T-helper 17 cell (primary cell): ENCODE results near the gene IL11. TPM values are rescaled to one million over a fixed set of nuclear protein-coding genes. Genes with fewer than 3 reads are reported as not detected.
A peak's percentile ranks its signal among the peaks of the same experiment; 100 is the strongest.

ENCODE experiments used
- ATAC-seq: fragments of 150-1000 bp; cut with Tn5 transposase; 2 replicates; pipeline ENCODE4 v1.10.0; 2021; ENCODE audit warnings: mild to moderate bottlenecking, moderate library complexity
- DNase-seq, 3 donors: peaks; one replicate each; pipeline versions ENCODE4 v3.0.0 to v3.0.0-alpha.2; 2020 to 2021
- H3K9me3 ChIP-seq: one replicate; pipeline ENCODE4 v1.7.0; 2013; ENCODE audit warnings: low read length, mild to moderate bottlenecking; ENCODE audit not compliant: control insufficient read depth, poor library complexity, severe bottlenecking
- H3K27ac Mint-ChIP-seq: one replicate; pipeline ENCODE4 v1.8.0; 2022; ENCODE audit warnings: mild to moderate bottlenecking, moderate library complexity, mixed read lengths
- H3K27me3 Mint-ChIP-seq: one replicate; pipeline ENCODE4 v1.8.0; 2022; ENCODE audit warnings: mixed read lengths
- H3K36me3 Mint-ChIP-seq: one replicate; pipeline ENCODE4 v1.8.0; 2022; ENCODE audit warnings: low read depth, mixed read lengths
- H3K4me1 Mint-ChIP-seq: one replicate; pipeline ENCODE4 v1.8.0; 2022; ENCODE audit warnings: mild to moderate bottlenecking, mixed read lengths
- H3K4me3 Mint-ChIP-seq: one replicate; pipeline ENCODE4 v1.8.0; 2022; ENCODE audit warnings: mild to moderate bottlenecking, moderate library complexity, mixed read lengths
- total RNA-seq, 4 donors: library from RNA in 2 of 4; stranded (reverse) in 2 of 4; gene quantifications; one replicate each; pipeline ENCODE4 v1.2.3 and lab custom pipeline; 2022 to 2026

IL11 gene
- total RNA-seq, 2 donors from 2014 or later: 0.25 to 0.89 TPM

- no peaks in the 10 kb centered on the region for H3K9me3 ChIP-seq
- ATAC-seq (peak; percentile 11), DNase-seq (no peak)
- no peak overlapping the region for H3K27ac Mint-ChIP-seq
- H3K4me1 Mint-ChIP-seq: peaks cover 11% of the 10 kb centered on the region
- H3K36me3 Mint-ChIP-seq: peaks cover 7% of the 10 kb centered on the region
- peaks cover 10% of the 10 kb centered on the region for H3K27me3 Mint-ChIP-seq
- H3K4me3 Mint-ChIP-seq: no peak overlapping the region
Observed at GRCh38 chr19:55346725-55347441, 23.4 kb downstream of the IL11 start.

GRCh38 chr19:55345818-55346724, 24.2 kb downstream of the IL11 start:
- peak overlapping the region; percentile 79 for H3K27ac Mint-ChIP-seq
- peak; percentile 14 for ATAC-seq
- H3K27me3 Mint-ChIP-seq: peaks cover 2% of the 10 kb centered on the region
- H3K4me1 Mint-ChIP-seq: peaks cover 9% of the 10 kb centered on the region
- no peaks in the 10 kb centered on the region for H3K36me3 Mint-ChIP-seq
- no peak overlapping the region for H3K4me3 Mint-ChIP-seq
- no peak for DNase-seq
- no peaks in the 10 kb centered on the region for H3K9me3 ChIP-seq

DNA sequence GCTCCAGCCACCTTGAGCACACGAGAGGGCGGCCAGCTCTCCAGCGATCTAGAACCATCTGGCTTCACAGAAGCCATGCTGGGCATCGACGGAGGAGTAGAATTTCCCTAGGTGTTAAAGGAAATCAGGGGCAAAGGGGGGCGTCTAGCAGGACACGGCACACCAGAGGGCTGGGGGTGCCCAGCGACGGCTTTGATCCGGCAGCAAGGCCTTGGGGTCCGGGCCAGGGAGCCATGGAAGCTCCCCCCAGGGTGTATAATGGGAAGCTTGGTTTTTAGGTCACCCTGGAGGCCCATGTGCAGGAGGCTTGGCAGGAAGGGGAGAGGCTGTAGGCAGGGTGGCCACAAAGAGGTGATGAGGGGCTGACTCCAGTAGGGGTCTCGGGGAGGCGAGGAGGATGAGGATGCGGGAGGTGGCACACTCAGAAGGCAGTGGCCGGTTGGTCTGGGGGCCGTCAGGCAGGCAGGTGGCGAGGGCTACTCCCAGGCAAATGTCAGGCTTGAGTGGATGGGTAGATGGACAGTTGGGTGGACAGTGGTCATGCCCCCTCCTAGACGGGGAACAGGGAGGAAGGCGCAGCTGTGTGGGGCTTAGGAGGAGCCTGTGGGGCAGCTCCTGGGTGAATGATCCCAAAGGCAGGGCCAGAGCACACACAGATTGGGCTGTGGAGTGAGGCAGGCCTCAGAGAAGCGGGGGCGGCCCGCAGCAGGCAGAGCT, 25.0 kb downstream of the IL11 start:
- Mint-ChIP-seq H3K4me3 (no peak overlapping the region), H3K36me3 (no peaks in the 10 kb centered on the region), H3K4me1 (peaks cover 14% of the 10 kb centered on the region), H3K27ac (peak overlapping the region; percentile 79), H3K27me3 (no peaks in the 10 kb centered on the region)
- DNase-seq (no peak), ATAC-seq (no peak)
- no peaks in the 10 kb centered on the region for H3K9me3 ChIP-seq

GRCh38 chr19:55344444-55344843, 25.8 kb downstream of the IL11 start:
- Mint-ChIP-seq H3K4me1 (peaks cover 20% of the 10 kb centered on the region), H3K4me3 (no peak overlapping the region), H3K36me3 (peaks cover 2% of the 10 kb centered on the region), H3K27ac (no peak overlapping the region), H3K27me3 (no peaks in the 10 kb centered on the region)
- H3K9me3 ChIP-seq: no peaks in the 10 kb centered on the region
- ATAC-seq (no peak), DNase-seq (no peak)

GRCh38 chr19:55341595-55342531, 28.4 kb downstream of the IL11 start:
- peak overlapping the region; percentile 93 for H3K27ac Mint-ChIP-seq
- no peaks in the 10 kb centered on the region for H3K27me3 Mint-ChIP-seq
- H3K36me3 Mint-ChIP-seq: peaks cover 2% of the 10 kb centered on the region
- no peak for DNase-seq
- ATAC-seq: no peak
- no peaks in the 10 kb centered on the region for H3K9me3 ChIP-seq
- peaks cover 20% of the 10 kb centered on the region for H3K4me1 Mint-ChIP-seq
- H3K4me3 Mint-ChIP-seq: peak overlapping the region; percentile 99

DNA sequence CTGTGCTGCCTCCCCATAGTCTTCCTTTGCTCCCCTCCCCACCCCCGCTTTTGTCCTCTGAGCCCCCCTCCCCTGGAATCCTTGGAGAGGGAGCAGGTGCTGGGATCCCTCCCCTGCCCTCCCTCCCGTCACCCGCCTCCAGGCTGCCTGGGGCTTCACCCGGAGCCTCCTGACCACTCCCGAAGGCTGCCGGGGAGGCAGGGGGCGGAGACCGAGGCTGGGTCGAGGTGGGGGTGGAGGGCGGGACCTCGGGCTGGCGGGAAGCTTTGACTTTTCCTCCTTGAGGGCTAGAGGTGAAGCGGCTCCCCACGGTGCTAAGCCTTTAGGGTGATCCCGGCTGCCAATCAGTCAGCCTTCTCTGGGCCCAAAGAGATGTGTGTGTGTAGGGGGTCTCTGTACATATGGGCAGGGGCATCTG, 29.1 kb downstream of the IL11 start:
- Mint-ChIP-seq H3K4me3 (peak overlapping the region; percentile 99), H3K27ac (peak overlapping the region; percentile 93), H3K4me1 (peaks cover 20% of the 10 kb centered on the region), H3K27me3 (no peaks in the 10 kb centered on the region), H3K36me3 (peaks cover 2% of the 10 kb centered on the region)
- no peaks in the 10 kb centered on the region for H3K9me3 ChIP-seq
- ATAC-seq: no peak
- peak in 2 of 3 donors; percentile 41 to 45 for DNase-seq

DNA sequence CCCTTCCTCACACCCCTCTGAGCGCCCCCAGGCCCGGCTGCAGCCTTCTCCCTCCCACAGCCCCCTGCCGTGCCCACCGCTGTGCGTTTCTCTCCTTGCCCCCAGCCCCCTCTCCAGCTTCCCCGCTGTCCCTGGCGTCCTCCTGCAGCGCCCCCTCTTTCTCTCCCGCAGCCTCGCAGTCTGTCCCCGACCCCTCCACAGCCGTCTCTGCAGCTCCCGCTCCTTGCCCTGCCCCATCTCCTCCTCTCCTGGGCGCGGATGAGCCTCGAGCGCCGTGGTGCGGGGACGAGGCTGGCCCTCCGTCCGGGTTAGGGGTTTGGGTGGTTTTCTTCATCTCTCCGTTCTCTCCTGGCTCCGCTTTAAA, 29.5 kb downstream of the IL11 start:
- peak overlapping the region; percentile 99 for H3K4me3 Mint-ChIP-seq
- peak overlapping the region; percentile 93 for H3K27ac Mint-ChIP-seq
- peaks cover 2% of the 10 kb centered on the region for H3K36me3 Mint-ChIP-seq

DNA sequence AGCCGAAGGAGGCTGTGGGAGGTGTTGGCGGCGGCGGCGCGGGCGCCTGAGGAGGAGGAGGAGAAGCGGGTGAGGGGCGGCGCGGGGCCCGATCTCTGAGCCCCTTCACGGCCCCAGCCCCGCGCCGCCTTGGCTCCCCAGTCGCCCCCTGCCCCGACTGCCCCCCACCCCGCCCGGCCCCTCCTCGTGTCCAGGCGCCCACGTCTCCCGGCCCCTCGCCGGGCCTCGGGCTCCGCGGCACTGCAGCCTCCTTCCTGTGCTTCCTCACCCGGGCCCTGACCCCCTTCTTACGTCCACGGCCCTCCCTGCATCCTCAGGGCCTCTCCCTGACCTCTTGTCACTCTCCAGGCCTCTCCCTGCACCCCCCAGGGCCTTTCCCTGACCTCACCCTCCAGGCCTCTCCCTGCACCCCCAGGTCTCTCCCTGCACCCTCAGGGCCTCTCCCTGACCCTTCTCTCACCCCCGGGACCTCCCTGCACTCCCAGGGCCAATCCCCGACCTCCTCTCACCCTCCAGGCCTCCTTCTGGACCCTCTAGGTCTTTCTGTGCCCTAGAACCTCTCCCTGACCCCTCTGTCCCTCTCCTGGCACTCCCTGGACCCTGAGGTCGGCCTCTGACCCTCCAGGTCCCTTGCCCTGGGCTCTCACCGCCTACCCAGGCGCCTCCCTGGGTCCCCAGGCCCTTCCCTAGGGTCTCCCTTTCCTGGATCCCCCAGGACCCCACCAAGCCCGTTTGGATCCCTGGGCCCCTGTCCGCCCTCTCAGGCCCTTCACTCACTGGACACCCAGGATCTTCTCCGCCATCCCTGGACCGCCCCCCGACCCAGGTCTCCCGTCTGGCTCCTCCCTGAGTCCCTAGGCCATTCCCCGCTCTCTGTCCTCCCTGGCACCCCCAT, 30.1 kb downstream of the IL11 start:
- peak overlapping the region; percentile 93 for H3K27ac Mint-ChIP-seq
- H3K27me3 Mint-ChIP-seq: no peaks in the 10 kb centered on the region
- H3K9me3 ChIP-seq: no peaks in the 10 kb centered on the region
- peaks cover 20% of the 10 kb centered on the region for H3K4me1 Mint-ChIP-seq
- ATAC-seq (no peak), DNase-seq (peak in 2 of 3 donors; percentile 20 to 30)
- peak overlapping the region; percentile 99 for H3K4me3 Mint-ChIP-seq
- H3K36me3 Mint-ChIP-seq: peaks cover 2% of the 10 kb centered on the region

More for the DNA sequence above, 29.5 kb downstream of the IL11 start:
- ATAC-seq (no peak), DNase-seq (no peak)
- H3K27me3 Mint-ChIP-seq: no peaks in the 10 kb centered on the region
- no peaks in the 10 kb centered on the region for H3K9me3 ChIP-seq
- peaks cover 20% of the 10 kb centered on the region for H3K4me1 Mint-ChIP-seq

- peaks cover 2% of the 10 kb centered on the region for H3K27me3 Mint-ChIP-seq
- DNase-seq: peak; percentile 99 to 100 (median 100)
- peaks cover 2% of the 10 kb centered on the region for H3K36me3 Mint-ChIP-seq
- H3K27ac Mint-ChIP-seq: peak within 1 kb of the TSS; percentile 93
- peak; percentile 76 for ATAC-seq
- H3K4me3 Mint-ChIP-seq: peak within 1 kb of the TSS; percentile 99
- H3K9me3 ChIP-seq: no peaks in the 10 kb centered on the region
- peaks cover 20% of the 10 kb centered on the region for H3K4me1 Mint-ChIP-seq
Observed at GRCh38 chr19:55339105-55339888, 31.0 kb downstream of the IL11 start, which contains the start of gene KMT5C. Gene KMT5C, plus strand, starts transcription at chr19:55339876. Its CDS starts 2,061 bp downstream, at chr19:55341937.

GRCh38 chr19:55336101-55336500, 34.2 kb downstream of the IL11 start:
- no peaks in the 10 kb centered on the region for H3K9me3 ChIP-seq
- H3K27me3 Mint-ChIP-seq: peaks cover 11% of the 10 kb centered on the region
- H3K27ac Mint-ChIP-seq: peak overlapping the region; percentile 59
- ATAC-seq (no peak), DNase-seq (no peak)
- peaks cover 16% of the 10 kb centered on the region for H3K4me1 Mint-ChIP-seq
- H3K36me3 Mint-ChIP-seq: peaks cover 2% of the 10 kb centered on the region
- no peak overlapping the region for H3K4me3 Mint-ChIP-seq

GRCh38 chr19:55333870-55334269, 36.4 kb downstream of the IL11 start:
- H3K9me3 ChIP-seq: no peaks in the 10 kb centered on the region
- Mint-ChIP-seq H3K4me1 (peaks cover 4% of the 10 kb centered on the region), H3K36me3 (no peaks in the 10 kb centered on the region), H3K27me3 (peaks cover 11% of the 10 kb centered on the region), H3K4me3 (no peak overlapping the region), H3K27ac (no peak overlapping the region)
- no peak for DNase-seq
- ATAC-seq: no peak
